ENCODE data around the gene CBX8. TPM values are rescaled to one million over a fixed set of nuclear protein-coding genes. Genes with fewer than 3 reads are reported as not detected.

The CBX8 gene
- total and polyA plus RNA-seq, 2 of the 13 experiments (the other 11 are each of a cell fraction or from before 2014, with no cell fraction given) = 0.34 to 12.6 TPM

DNA sequence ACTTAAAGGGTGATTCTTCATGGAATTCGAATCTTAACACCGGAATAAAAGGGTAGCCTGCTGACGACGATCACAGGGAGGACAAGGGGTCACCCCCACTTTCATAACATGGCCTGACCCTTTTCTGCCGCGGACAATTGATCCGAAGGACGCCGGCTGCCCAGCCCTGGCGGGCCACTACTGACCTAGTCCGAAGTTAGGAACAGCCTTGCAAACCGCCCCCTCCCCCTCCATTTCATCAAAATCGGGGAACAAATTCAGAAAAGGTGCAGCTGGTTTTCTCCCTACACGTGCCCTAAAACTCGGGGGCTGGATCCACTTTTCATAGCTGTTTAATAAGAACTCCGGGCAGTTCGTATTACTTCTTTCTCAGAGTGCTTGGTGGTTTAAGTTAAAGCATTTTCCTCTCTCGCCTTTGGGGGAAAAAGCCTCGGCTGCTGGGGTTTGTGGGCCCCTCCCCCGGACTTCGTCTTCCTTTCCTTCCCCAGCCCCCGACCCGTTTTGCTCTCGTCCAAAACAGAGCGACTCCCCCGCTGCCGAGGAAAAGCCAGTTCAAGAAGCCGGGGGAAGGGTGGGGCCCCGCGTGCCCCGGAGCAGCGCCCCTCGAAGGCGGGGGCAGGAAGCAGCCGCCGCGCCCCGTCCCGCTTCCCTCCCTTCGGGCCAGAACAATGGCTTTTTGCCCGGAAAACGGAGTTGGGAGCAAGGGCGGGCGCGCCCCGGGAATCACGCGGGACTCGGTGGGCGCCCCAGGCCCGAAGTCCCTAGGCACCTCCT, 19.6 kb downstream of the CBX8 start (continued):
- TF ChIP-seq ZNF513 (CRISPR knock-in tag; conservative IDR thresholded peaks at IDR 0.05) (no peak), ZNF274 (CRISPR knock-in tag; IDR thresholded peaks at IDR 0.05) (peak; percentile 53; the same call in 1 of the 2 replicates), KAT7 (CRISPR knock-in tag; IDR thresholded peaks at IDR 0.05; ENCODE audit: borderline replicate concordance) (no peak), ZBTB7B (CRISPR knock-in tag; IDR thresholded peaks at IDR 0.05) (peak; percentile 58), ZNF772 (CRISPR knock-in tag; IDR thresholded peaks at IDR 0.05) (peak; percentile 28; the same call in 1 of the 2 replicates), POLR2A (IDR thresholded peaks at IDR 0.05; ENCODE audit: insufficient read depth in 1 of 2, low read depth in 2 of 2, low read length in 2 of 2) (no peak), CCAR2 (optimal IDR thresholded peaks at IDR 0.05; ENCODE audit: low read depth, low read length) (no peak), ZIK1 (CRISPR knock-in tag; IDR thresholded peaks at IDR 0.05; ENCODE audit: borderline replicate concordance, low read depth) (no peak), ZNF609 (CRISPR knock-in tag; IDR thresholded peaks at IDR 0.05; ENCODE audit: borderline replicate concordance) (0 out of 2 replicates have a peak, but pooled peaks have one; percentile 23), ZNF230 (CRISPR knock-in tag; IDR thresholded peaks at IDR 0.05) (peak; percentile 32; the same call in 1 of the 2 replicates), HOXD1 (CRISPR knock-in tag; IDR thresholded peaks at IDR 0.05) (0 out of 2 replicates have a peak, but pooled peaks have one; percentile 19), SOX13 (IDR thresholded peaks at IDR 0.05) (no peak), SOX13 (CRISPR knock-in tag; conservative IDR thresholded peaks at IDR 0.05 in 1 of 2, IDR thresholded peaks at IDR 0.05 in 1 of 2) (peak in 1 of 2 experiments; percentile 88; a peak in 2 of 4 replicates), PHF8 (CRISPR knock-in tag; IDR thresholded peaks at IDR 0.05) (peak; percentile 17; the same call in 1 of the 2 replicates), RBAK (CRISPR knock-in tag; IDR thresholded peaks at IDR 0.05) (0 out of 2 replicates have a peak, but pooled peaks have one; percentile 34), ZNF235 (CRISPR knock-in tag; IDR thresholded peaks at IDR 0.05; ENCODE audit: borderline replicate concordance) (no peak), MAZ (IDR thresholded peaks at IDR 0.05; ENCODE audit: borderline replicate concordance, low read depth, low read length) (peak; percentile 34; the same call in 1 of the 2 replicates), MAZ (CRISPR knock-in tag; IDR thresholded peaks at IDR 0.05; ENCODE audit: low read depth) (no peak), XRCC5 (optimal IDR thresholded peaks at IDR 0.05; ENCODE audit: low read length) (peak; percentile 22)
- TF ChIP-seq, protein P1, sequence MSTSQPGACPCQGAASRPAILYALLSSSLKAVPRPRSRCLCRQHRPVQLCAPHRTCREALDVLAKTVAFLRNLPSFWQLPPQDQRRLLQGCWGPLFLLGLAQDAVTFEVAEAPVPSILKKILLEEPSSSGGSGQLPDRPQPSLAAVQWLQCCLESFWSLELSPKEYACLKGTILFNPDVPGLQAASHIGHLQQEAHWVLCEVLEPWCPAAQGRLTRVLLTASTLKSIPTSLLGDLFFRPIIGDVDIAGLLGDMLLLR (CRISPR knock-in tag; IDR thresholded peaks at IDR 0.05) = no peak
- TF ChIP-seq, protein P2, sequence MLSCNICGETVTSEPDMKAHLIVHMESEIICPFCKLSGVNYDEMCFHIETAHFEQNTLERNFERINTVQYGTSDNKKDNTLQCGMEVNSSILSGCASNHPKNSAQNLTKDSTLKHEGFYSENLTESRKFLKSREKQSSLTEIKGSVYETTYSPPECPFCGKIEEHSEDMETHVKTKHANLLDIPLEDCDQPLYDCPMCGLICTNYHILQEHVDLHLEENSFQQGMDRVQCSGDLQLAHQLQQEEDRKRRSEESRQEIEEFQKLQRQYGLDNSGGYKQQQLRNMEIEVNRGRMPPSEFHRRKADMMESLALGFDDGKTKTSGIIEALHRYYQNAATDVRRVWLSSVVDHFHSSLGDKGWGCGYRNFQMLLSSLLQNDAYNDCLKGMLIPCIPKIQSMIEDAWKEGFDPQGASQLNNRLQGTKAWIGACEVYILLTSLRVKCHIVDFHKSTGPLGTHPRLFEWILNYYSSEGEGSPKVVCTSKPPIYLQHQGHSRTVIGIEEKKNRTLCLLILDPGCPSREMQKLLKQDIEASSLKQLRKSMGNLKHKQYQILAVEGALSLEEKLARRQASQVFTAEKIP (CRISPR knock-in tag; IDR thresholded peaks at IDR 0.05; ENCODE audit: borderline replicate concordance) = no peak

Data from HepG2 (cell line).